ENCODE results near the gene COL25A1. TPM values are rescaled to one million over a fixed set of nuclear protein-coding genes. Genes with fewer than 3 reads are reported as not detected.
"Not testable (repeated sequence)": the region's sequence is repeated elsewhere in the genome, so short reads cannot be mapped to it uniquely, and the experiment has no call there.

The COL25A1 gene
- polyA plus RNA-seq, 3 donors from 2014 or later: not detected

DNA sequence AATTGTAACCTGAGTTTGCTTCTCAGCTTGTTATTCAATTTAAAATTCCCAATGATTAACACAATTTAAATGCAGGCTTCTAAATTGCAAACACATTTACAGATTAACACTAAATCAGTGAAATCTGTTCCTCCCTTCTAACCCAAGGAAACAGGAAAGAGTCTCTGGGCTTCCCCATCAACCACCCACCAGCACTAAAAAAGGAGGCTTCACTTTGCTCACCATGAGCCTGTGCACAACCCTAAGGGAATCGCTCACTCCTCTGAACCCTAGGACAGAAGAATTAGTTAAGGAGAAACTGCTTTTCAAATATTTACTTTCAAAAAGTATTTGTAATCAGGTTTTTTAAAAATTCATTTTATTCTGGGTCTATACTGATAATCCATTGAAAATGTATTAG, 155.3 kb downstream of the COL25A1 start:
- H3K36me3 Mint-ChIP-seq: no peaks in the 10 kb centered on the region

DNA sequence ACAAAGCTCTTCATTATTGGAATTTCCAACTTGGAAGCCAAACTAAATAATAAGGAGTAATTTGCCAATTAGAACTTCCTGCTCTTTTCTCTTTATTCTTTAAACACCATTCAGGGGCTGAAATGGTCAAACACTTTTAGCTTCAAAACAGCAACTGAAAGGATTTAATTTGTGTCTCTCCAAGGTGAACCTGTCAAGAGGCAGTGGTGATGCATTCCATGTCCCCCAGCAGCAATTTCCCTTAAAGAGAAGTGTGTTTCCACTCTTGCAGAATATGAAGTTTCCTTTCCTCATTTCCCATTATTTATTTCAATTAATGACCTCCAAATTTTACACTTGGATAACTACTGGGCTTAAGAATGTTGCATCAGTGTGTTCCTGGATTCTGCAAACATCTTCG, 156.0 kb downstream of the COL25A1 start:
- DNase-seq: no peak
- peaks cover 0 to 6% (median 0%) of the 10 kb centered on the region in 3 donors for H3K27me3 Mint-ChIP-seq (ENCODE audit: low read depth in 3 of 3)
- peaks cover 0 to 5% (median 3%) of the 10 kb centered on the region in 6 donors for H3K9me3 Mint-ChIP-seq
- no peak overlapping the region for H3K4me3 Mint-ChIP-seq
- no peaks in the 10 kb centered on the region for H3K36me3 Mint-ChIP-seq
- no peak overlapping the region for H3K27ac Mint-ChIP-seq
- H3K4me1 Mint-ChIP-seq: no peaks in the 10 kb centered on the region

More for the DNA sequence above, 155.3 kb downstream of the COL25A1 start:
- H3K4me1 Mint-ChIP-seq: no peaks in the 10 kb centered on the region
- peaks cover 0 to 3% (median under 1%) of the 10 kb centered on the region in 6 donors for H3K9me3 Mint-ChIP-seq
- DNase-seq: no peak
- peaks cover 0 to 4% (median 0%) of the 10 kb centered on the region in 3 donors for H3K27me3 Mint-ChIP-seq (ENCODE audit: low read depth in 3 of 3)
- no peak overlapping the region for H3K4me3 Mint-ChIP-seq
- H3K27ac Mint-ChIP-seq: no peak overlapping the region

DNA sequence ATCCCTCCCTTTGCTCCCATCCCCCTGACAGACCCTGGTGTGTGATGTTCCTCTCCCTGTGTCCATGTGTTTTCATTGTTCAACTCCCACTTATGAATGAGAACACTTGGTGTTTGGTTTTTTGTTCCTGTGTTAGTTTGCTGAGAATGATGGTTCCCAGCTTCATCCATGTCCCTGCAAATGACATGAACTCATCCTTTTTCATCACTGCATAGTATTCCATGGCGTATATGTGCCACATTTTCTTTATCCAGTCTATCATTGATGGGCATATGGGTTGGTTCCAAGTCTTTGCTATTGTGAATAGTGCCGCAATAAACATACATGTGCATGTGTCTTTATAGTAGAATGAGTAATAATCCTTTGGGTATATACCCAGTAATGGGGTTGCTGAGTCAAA, 164.3 kb downstream of the COL25A1 start:
- not testable (repeated sequence) for H3K4me1 Mint-ChIP-seq; H3K27me3 Mint-ChIP-seq (ENCODE audit: low read depth in 3 of 3)

DNA sequence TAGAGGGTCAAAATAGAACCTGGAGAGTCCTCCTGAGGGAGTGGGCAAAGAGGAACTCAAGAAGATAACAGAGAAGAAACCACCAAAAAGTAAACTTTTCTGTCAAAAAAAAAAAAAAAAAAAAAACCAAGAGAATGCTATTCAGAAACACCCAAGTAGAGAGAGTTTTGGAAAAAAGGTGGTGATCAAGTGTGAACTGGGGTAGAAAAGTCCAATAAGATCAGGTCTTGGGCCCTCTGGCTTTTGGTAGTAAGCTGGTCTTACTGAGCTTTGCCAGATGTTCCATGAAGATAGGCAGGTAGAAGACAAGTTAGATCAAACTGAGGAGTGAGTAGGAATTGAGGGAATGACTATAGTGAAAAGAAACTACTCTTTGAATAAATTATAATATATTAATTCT, 167.5 kb downstream of the COL25A1 start:
- Mint-ChIP-seq H3K4me3 (no peak overlapping the region), H3K4me1 (no peaks in the 10 kb centered on the region), H3K27me3 (ENCODE audit: low read depth in 3 of 3) (peaks cover 0 to 4% (median 0%) of the 10 kb centered on the region in 3 donors), H3K27ac (no peak overlapping the region), H3K36me3 (no peaks in the 10 kb centered on the region), H3K9me3 (peaks cover 0 to 7% (median under 1%) of the 10 kb centered on the region in 6 donors)
- DNase-seq: no peak

More for the DNA sequence above, 164.3 kb downstream of the COL25A1 start:
- peaks cover 0 to 11% (median 3%) of the 10 kb centered on the region in 6 donors for H3K9me3 Mint-ChIP-seq
- not testable (repeated sequence) for DNase-seq, H3K4me3 Mint-ChIP-seq, H3K36me3 Mint-ChIP-seq, H3K27ac Mint-ChIP-seq

GRCh38 chr4:109134268-109134667, 168.2 kb downstream of the COL25A1 start:
- H3K4me3 Mint-ChIP-seq: no peak overlapping the region
- peaks cover 0 to 4% (median 0%) of the 10 kb centered on the region in 3 donors for H3K27me3 Mint-ChIP-seq (ENCODE audit: low read depth in 3 of 3)
- no peaks in the 10 kb centered on the region for H3K36me3 Mint-ChIP-seq

GRCh38 chr4:109131559-109131958, 170.9 kb downstream of the COL25A1 start:
- Mint-ChIP-seq H3K4me3 (no peak overlapping the region), H3K27ac (no peak overlapping the region), H3K9me3 (peaks cover 0 to 3% (median 0%) of the 10 kb centered on the region in 6 donors), H3K27me3 (ENCODE audit: low read depth in 3 of 3) (peaks cover 0 to 4% (median 0%) of the 10 kb centered on the region in 3 donors), H3K36me3 (no peaks in the 10 kb centered on the region), H3K4me1 (no peaks in the 10 kb centered on the region)
- no peak for DNase-seq

More at GRCh38 chr4:109134268-109134667, 168.2 kb downstream of the COL25A1 start:
- H3K9me3 Mint-ChIP-seq: peaks cover 0 to 6% (median under 1%) of the 10 kb centered on the region in 6 donors
- no peak overlapping the region for H3K27ac Mint-ChIP-seq
- no peak for DNase-seq
- no peaks in the 10 kb centered on the region for H3K4me1 Mint-ChIP-seq

- no peak overlapping the region for H3K4me3 Mint-ChIP-seq
- peaks cover 0 to 2% (median 2%) of the 10 kb centered on the region in 3 donors for H3K27me3 Mint-ChIP-seq (ENCODE audit: low read depth in 3 of 3)
- no peaks in the 10 kb centered on the region for H3K36me3 Mint-ChIP-seq
- no peak overlapping the region for H3K27ac Mint-ChIP-seq
- H3K9me3 Mint-ChIP-seq: peaks cover 0 to 2% (median 0%) of the 10 kb centered on the region in 6 donors
- H3K4me1 Mint-ChIP-seq: no peaks in the 10 kb centered on the region
- DNase-seq: no peak
These were observed 173.9 kb downstream of the COL25A1 start for GRCh38 chr4:109128589-109128988.

- Mint-ChIP-seq H3K9me3 (peaks cover 0 to 2% (median 0%) of the 10 kb centered on the region in 6 donors), H3K27ac (no peak overlapping the region), H3K4me1 (no peaks in the 10 kb centered on the region), H3K4me3 (no peak overlapping the region), H3K36me3 (no peaks in the 10 kb centered on the region), H3K27me3 (ENCODE audit: low read depth in 3 of 3) (peaks cover 0 to 2% (median 2%) of the 10 kb centered on the region in 3 donors)
- no peak for DNase-seq
These were observed 174.6 kb downstream of the COL25A1 start for GRCh38 chr4:109127866-109128265.

DNA sequence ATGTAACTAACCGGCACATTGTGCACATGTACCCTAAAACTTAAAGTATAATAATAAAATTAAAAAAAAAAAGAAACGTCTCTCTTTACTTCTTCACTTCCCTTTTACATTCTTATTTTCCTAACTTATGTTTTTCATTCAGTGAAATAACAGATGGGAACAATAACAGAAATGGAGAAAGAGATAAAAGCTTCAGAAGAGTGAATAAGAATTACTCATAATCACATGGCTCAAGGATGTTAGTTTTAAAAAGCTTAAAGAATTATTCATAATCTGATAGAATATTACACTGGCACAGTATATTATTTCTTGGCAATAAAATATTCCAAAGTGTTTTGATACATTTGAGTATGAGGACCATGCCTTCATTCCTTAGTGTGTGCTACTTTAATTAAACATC, 175.6 kb downstream of the COL25A1 start:
- Mint-ChIP-seq H3K4me3 (no peak overlapping the region), H3K27me3 (ENCODE audit: low read depth in 3 of 3) (peaks cover 2% of the 10 kb centered on the region in 3 donors), H3K4me1 (no peaks in the 10 kb centered on the region), H3K9me3 (no peaks in the 10 kb centered on the region), H3K36me3 (no peaks in the 10 kb centered on the region), H3K27ac (no peak overlapping the region)
- DNase-seq: no peak

- Mint-ChIP-seq H3K4me1 (no peaks in the 10 kb centered on the region), H3K27me3 (ENCODE audit: low read depth in 3 of 3) (peaks cover 2% of the 10 kb centered on the region in 3 donors), H3K27ac (no peak overlapping the region), H3K9me3 (no peaks in the 10 kb centered on the region), H3K4me3 (no peak overlapping the region), H3K36me3 (no peaks in the 10 kb centered on the region)
- no peak for DNase-seq
These were observed 177.4 kb downstream of the COL25A1 start for GRCh38 chr4:109125084-109125483.

- H3K27me3 Mint-ChIP-seq (ENCODE audit: low read depth in 3 of 3): peaks cover 2 to 3% (median 2%) of the 10 kb centered on the region in 3 donors
- no peak overlapping the region for H3K27ac Mint-ChIP-seq
- no peak overlapping the region for H3K4me3 Mint-ChIP-seq
- H3K4me1 Mint-ChIP-seq: no peaks in the 10 kb centered on the region
- H3K9me3 Mint-ChIP-seq: peaks cover 0 to 3% (median 0%) of the 10 kb centered on the region in 6 donors
- no peak for DNase-seq
- no peaks in the 10 kb centered on the region for H3K36me3 Mint-ChIP-seq
These were observed 178.5 kb downstream of the COL25A1 start for GRCh38 chr4:109123951-109124350.

- Mint-ChIP-seq H3K9me3 (peaks cover 0 to 3% (median 0%) of the 10 kb centered on the region in 6 donors), H3K4me3 (no peak overlapping the region), H3K27me3 (ENCODE audit: low read depth in 3 of 3) (peaks cover 2 to 3% (median 2%) of the 10 kb centered on the region in 3 donors), H3K36me3 (no peaks in the 10 kb centered on the region), H3K4me1 (no peaks in the 10 kb centered on the region), H3K27ac (no peak overlapping the region)
- no peak for DNase-seq
These were observed 180.9 kb downstream of the COL25A1 start for GRCh38 chr4:109121561-109121960.

DNA sequence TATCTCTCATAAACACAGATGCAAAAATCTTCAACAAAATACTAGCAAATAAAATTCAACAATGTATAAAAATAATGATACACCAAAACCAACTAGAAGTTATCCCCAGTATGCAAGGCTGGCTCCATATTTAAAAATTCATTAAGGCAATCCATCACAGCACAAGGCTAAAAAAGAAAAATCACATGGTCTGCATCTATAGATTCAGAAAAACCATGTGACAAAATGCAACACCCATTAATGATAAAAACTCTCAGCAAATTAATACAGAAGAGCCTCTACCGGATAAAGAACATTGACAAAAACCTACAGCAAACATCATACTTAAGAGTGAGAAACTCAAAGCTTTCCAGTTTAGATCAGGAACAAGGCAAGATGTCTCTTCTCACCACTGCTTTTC, 182.6 kb downstream of the COL25A1 start:
- Mint-ChIP-seq H3K9me3 (peaks cover 0 to 3% (median 0%) of the 10 kb centered on the region in 6 donors), H3K4me3 (no peak overlapping the region), H3K4me1 (no peaks in the 10 kb centered on the region), H3K27ac (no peak overlapping the region), H3K27me3 (ENCODE audit: low read depth in 3 of 3) (peaks cover 0 to 3% (median 2%) of the 10 kb centered on the region in 3 donors), H3K36me3 (no peaks in the 10 kb centered on the region)
- no peak for DNase-seq

GRCh38 chr4:109118635-109119034, 183.8 kb downstream of the COL25A1 start:
- H3K27me3 Mint-ChIP-seq (ENCODE audit: low read depth in 3 of 3): peaks cover 1 to 3% (median 2%) of the 10 kb centered on the region in 3 donors
- no peaks in the 10 kb centered on the region for H3K36me3 Mint-ChIP-seq
- no peaks in the 10 kb centered on the region for H3K4me1 Mint-ChIP-seq
- H3K4me3 Mint-ChIP-seq: no peak overlapping the region
- no peak overlapping the region for H3K27ac Mint-ChIP-seq
- no peak for DNase-seq
- peaks cover 0 to 3% (median 0%) of the 10 kb centered on the region in 6 donors for H3K9me3 Mint-ChIP-seq

DNA sequence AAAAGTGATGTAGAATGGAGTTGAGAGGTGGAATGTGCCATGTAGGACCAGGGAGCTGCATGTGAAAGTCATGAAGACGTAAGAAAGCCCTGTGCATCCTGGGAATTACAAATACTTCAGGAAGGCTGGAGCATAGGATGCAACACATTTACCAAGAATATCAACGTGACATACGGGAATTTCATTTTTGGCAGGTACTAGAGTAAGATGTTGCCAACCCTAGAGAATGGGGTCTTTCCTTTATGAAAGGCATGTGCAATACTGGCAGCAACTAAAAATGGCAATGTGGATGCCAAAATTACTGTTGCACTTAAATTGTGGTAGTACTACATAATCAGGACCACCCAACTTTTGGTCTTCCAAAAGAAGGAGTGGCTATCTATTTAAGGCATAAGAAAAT, 188.0 kb downstream of the COL25A1 start:
- no peaks in the 10 kb centered on the region for H3K36me3 Mint-ChIP-seq

More for the DNA sequence above, 188.0 kb downstream of the COL25A1 start:
- Mint-ChIP-seq H3K27me3 (ENCODE audit: low read depth in 3 of 3) (peaks cover 0 to 3% (median 0%) of the 10 kb centered on the region in 3 donors), H3K9me3 (peaks cover 0 to 4% (median 0%) of the 10 kb centered on the region in 6 donors), H3K27ac (no peak overlapping the region), H3K4me3 (no peak overlapping the region), H3K4me1 (no peaks in the 10 kb centered on the region)
- DNase-seq: no peak
